HCT116 (cell line): Measurements from ENCODE around the gene HGF. TPM values are rescaled to one million over a fixed set of nuclear protein-coding genes. Genes with fewer than 3 reads are reported as not detected.

Source experiments
- ATAC-seq: fragments of 200-7000 bp; cut with Tn5 transposase; 2 replicates; pipeline ENCODE4 v1.9.1; 2020; ENCODE audit warnings: mild to moderate bottlenecking, moderate library complexity
- BruUV-seq: library from RNA; stranded (reverse); fragments of 400-500 nt; replicated peaks from 2 replicates; lab custom pipeline; 2021; lab: Mats Ljungman, UMichigan
- CTCF ChIA-PET: fragments of 300-600 bp; sonication (Branson Sonifier 250); formaldehyde crosslinking; loops from one replicate; lab custom pipeline; 2021; ENCODE audit warnings: antibody characterized with exemption; lab: Charles Lee
- POLR2A ChIA-PET: fragments of 300-600, 350-600 bp; sonication (Branson Sonifier 250); formaldehyde crosslinking; loops from one replicate; lab custom pipeline; 2021; ENCODE audit warnings: antibody characterized with exemption; lab: Charles Lee
- RAD21 ChIA-PET, 2 experiments: fragments of 300-600 bp; sonication (Branson Sonifier 250); formaldehyde crosslinking; loops; one replicate each; lab custom pipeline; 2023; ENCODE audit warnings: low total read pairs in 2 of 2; ENCODE audit not compliant: uncharacterized antibody in 2 of 2, unreplicated experiment in 2 of 2, low non-redundant PET in 1 of 2; lab: Charles Lee
- DNase-seq: peaks from one replicate; pipeline ENCODE4 v3.0.0-alpha.2; 2010; ENCODE audit warnings: low read depth, low spot score
- H2AFZ ChIP-seq: fragments of 200-600 bp; shearing (Covaris generic), sonication (generic); 2 replicates; pipeline ENCODE4 v1.6.1; 2017; ENCODE audit warnings: low read depth, mixed run types, mixed read lengths, antibody characterized with exemption, low read length; ENCODE audit not compliant: poor library complexity, severe bottlenecking
- H3K27ac ChIP-seq: 2 replicates; pipeline ENCODE4 v1.5.1; 2012; ENCODE audit warnings: low read depth, low read length
- H3K27me3 ChIP-seq: fragments of 200-600 bp; sonication (generic); 2 replicates; pipeline ENCODE4 v1.6.1; 2016; ENCODE audit warnings: mixed run types, low read length, mixed read lengths; ENCODE audit not compliant: insufficient read depth
- H3K36me3 ChIP-seq, 2 experiments: fragments of 200-500 bp in 1 of 2; fragments of 200-600 bp in 1 of 2; sonication (Bioruptor generic) in 1 of 2; sonication (generic) in 1 of 2; 2 replicates each; pipeline versions ENCODE4 v1.5.1 to v1.6.1; 2014 to 2016; ENCODE audit warnings: low read length in 2 of 2, inconsistent platforms in 1 of 2, mixed read lengths in 1 of 2, mixed run types in 1 of 2; ENCODE audit not compliant: insufficient read depth in 2 of 2, control insufficient read depth in 1 of 2
- H3K4me1 ChIP-seq, 2 experiments: fragments of 200-600 bp in 1 of 2; sonication (generic) in 1 of 2; 2 replicates each; pipeline versions ENCODE4 v1.5.1 to v1.6.1; 2012 to 2017; ENCODE audit warnings: low read length in 2 of 2, inconsistent platforms in 1 of 2, mild to moderate bottlenecking in 1 of 2, mixed read lengths in 1 of 2, mixed run types in 1 of 2, moderate library complexity in 1 of 2; ENCODE audit not compliant: insufficient read depth in 2 of 2, control insufficient read depth in 1 of 2
- H3K4me2 ChIP-seq: fragments of 200-600 bp; sonication (generic); 2 replicates; pipeline ENCODE4 v1.6.1; 2017; ENCODE audit warnings: mixed run types, low read length, mixed read lengths
- H3K4me3 ChIP-seq, 2 experiments: fragments of 200-600 bp in 1 of 2; sonication (generic) in 1 of 2; replicated peaks in 1 of 2; 2 replicates each; pipeline ENCODE4 v1.5.1; 2011 to 2016; ENCODE audit warnings: low read length in 2 of 2, control low read depth in 1 of 2, low read depth in 1 of 2, mild to moderate bottlenecking in 1 of 2, mixed read lengths in 1 of 2, mixed run types in 1 of 2
- H3K79me2 ChIP-seq: fragments of 200-600 bp; sonication (generic); 2 replicates; pipeline ENCODE4 v1.6.1; 2017; ENCODE audit warnings: mild to moderate bottlenecking, mixed run types, low read length, moderate library complexity, mixed read lengths; ENCODE audit not compliant: insufficient read depth
- H3K9ac ChIP-seq: fragments of 200-600 bp; sonication (generic); 2 replicates; pipeline ENCODE4 v1.6.1; 2016; ENCODE audit warnings: low read length, mixed read lengths
- H3K9me2 ChIP-seq: fragments of 200-600 bp; sonication (generic), shearing (Covaris generic); 2 replicates; pipeline ENCODE4 v1.6.1; 2017; ENCODE audit warnings: mixed run types, mild to moderate bottlenecking, moderate library complexity; ENCODE audit not compliant: insufficient read depth
- H3K9me3 ChIP-seq, 2 experiments: fragments of 200-500 bp in 1 of 2; fragments of 200-600 bp in 1 of 2; sonication (Bioruptor generic) in 1 of 2; sonication (generic) in 1 of 2; 2 replicates each; pipeline ENCODE4 v1.6.1; 2014 to 2017; ENCODE audit warnings: low read length in 2 of 2, mixed read lengths in 2 of 2, inconsistent platforms in 1 of 2, low read depth in 1 of 2, mild to moderate bottlenecking in 1 of 2, mixed run types in 1 of 2, moderate library complexity in 1 of 2; ENCODE audit not compliant: control insufficient read depth in 1 of 2, insufficient read depth in 1 of 2
- H4K20me1 ChIP-seq: fragments of 200-600 bp; sonication (generic), shearing (Covaris generic); 2 replicates; pipeline ENCODE4 v1.6.1; 2017; ENCODE audit warnings: mixed run types, mild to moderate bottlenecking, moderate library complexity; ENCODE audit not compliant: insufficient read depth
- ATF3 ChIP-seq: IDR thresholded peaks from 2 replicates; pipeline ENCODE4 v1.6.1; 2012
- CBX3 ChIP-seq: IDR thresholded peaks from 2 replicates; pipeline ENCODE4 v1.6.1; 2012; ENCODE audit warnings: low read depth
- CEBPB ChIP-seq: IDR thresholded peaks from 2 replicates; pipeline ENCODE4 v1.6.1; 2012; ENCODE audit warnings: low read depth
- EGR1 ChIP-seq: IDR thresholded peaks from 2 replicates; pipeline ENCODE4 v1.6.1; 2012; ENCODE audit warnings: low read depth
- FOSL1 ChIP-seq: IDR thresholded peaks from 2 replicates; pipeline ENCODE4 v1.6.1; 2012; ENCODE audit warnings: low read depth
- JUND ChIP-seq: IDR thresholded peaks from 2 replicates; pipeline ENCODE4 v1.6.1; 2012
- POLR2AphosphoS5 ChIP-seq: IDR thresholded peaks from 2 replicates; pipeline ENCODE4 v1.6.1; 2011; ENCODE audit warnings: mild to moderate bottlenecking, low read depth, low read length, moderate library complexity
- RAD21 ChIP-seq: IDR thresholded peaks from 2 replicates; pipeline ENCODE4 v1.6.1; 2012; ENCODE audit warnings: low read depth, mild to moderate bottlenecking
- SIN3A ChIP-seq: IDR thresholded peaks from 2 replicates; pipeline ENCODE4 v1.6.1; 2012; ENCODE audit warnings: low read depth
- TCF7L2 ChIP-seq: IDR thresholded peaks from 2 replicates; pipeline ENCODE4 v1.7.0; 2011; ENCODE audit warnings: borderline replicate concordance, inconsistent platforms; ENCODE audit not compliant: insufficient read depth, insufficient read length; ENCODE audit errors: extremely low read depth
- ZBTB33 ChIP-seq: IDR thresholded peaks from 2 replicates; pipeline ENCODE4 v1.6.1; 2011; ENCODE audit warnings: mild to moderate bottlenecking, low read length, moderate library complexity; ENCODE audit not compliant: insufficient replicate concordance; ENCODE audit errors: extremely low read depth
- ZFX ChIP-seq: fragments of 450-650 bp; IDR thresholded peaks from 2 replicates; pipeline ENCODE4 v1.6.1; 2017
- ZNF274 ChIP-seq: fragments of 200-500 bp; sonication (Bioruptor generic); IDR thresholded peaks from 2 replicates; pipeline ENCODE4 v1.6.1; 2014; ENCODE audit warnings: mild to moderate bottlenecking, low read depth, low read length, inconsistent platforms
- intact Hi-C: fragments of 100-400 bp; cut with micrococcal nuclease; formaldehyde crosslinking; loops from 2 replicates; pipeline ENCODE4 v1.10.0; 2022
- total RNA-seq: library from RNA; stranded (reverse); gene quantifications from one replicate; pipeline ENCODE4 v1.2.1, GENCODE V29; 2021; ENCODE audit not compliant: unreplicated experiment
- TF ChIP-seq, protein P1 (sequence below), 3 experiments: fragments of 200-600 bp in 1 of 3; sonication (generic) in 1 of 3; IDR thresholded peaks in 2 of 3; conservative IDR thresholded peaks in 1 of 3; 2 replicates each; pipeline ENCODE4 v1.5.1; 2012 to 2017; ENCODE audit warnings: low read depth in 2 of 3, low read length in 2 of 3, antibody characterized with exemption in 1 of 3, borderline replicate concordance in 1 of 3, control low read depth in 1 of 3, mild to moderate bottlenecking in 1 of 3, mixed read lengths in 1 of 3, mixed run types in 1 of 3, moderate library complexity in 1 of 3; ENCODE audit not compliant: insufficient read depth in 1 of 3
- TF ChIP-seq, protein P2 (sequence below): IDR thresholded peaks from 2 replicates; pipeline ENCODE4 v1.6.1; 2012; ENCODE audit warnings: low read depth

Gene HGF
- total RNA-seq, 1 experiment from 2014 or later = 0.15 TPM

- no peak overlapping the region for H3K4me2 ChIP-seq
- H3K36me3 ChIP-seq = no peaks in the 10 kb centered on the region
- intact Hi-C loops = no loop called here
- H3K27ac ChIP-seq = no peak overlapping the region
- no peak for ATAC-seq
- H3K79me2 ChIP-seq = no peaks in the 10 kb centered on the region
- DNase-seq = no peak
- BruUV-seq = no TSS peak
- H3K9me2 ChIP-seq = no peaks in the 10 kb centered on the region
- no peaks in the 10 kb centered on the region for H3K9me3 ChIP-seq
- no peaks in the 10 kb centered on the region for H3K4me1 ChIP-seq
- ChIA-PET CTCF (no interaction called here), POLR2A (no interaction called here), RAD21 (no interaction called here)
- H4K20me1 ChIP-seq = no peaks in the 10 kb centered on the region
- no peak overlapping the region for H3K9ac ChIP-seq
- TF ChIP-seq ATF3 = no peak
- no peak for TF ChIP-seq EGR1
- no peak for TF ChIP-seq CEBPB
- TF ChIP-seq FOSL1 = no peak
- TF ChIP-seq ZNF274 = no peak
- TF ChIP-seq ZFX = no peak
- no peak for TF ChIP-seq SIN3A
- TF ChIP-seq, protein P1, sequence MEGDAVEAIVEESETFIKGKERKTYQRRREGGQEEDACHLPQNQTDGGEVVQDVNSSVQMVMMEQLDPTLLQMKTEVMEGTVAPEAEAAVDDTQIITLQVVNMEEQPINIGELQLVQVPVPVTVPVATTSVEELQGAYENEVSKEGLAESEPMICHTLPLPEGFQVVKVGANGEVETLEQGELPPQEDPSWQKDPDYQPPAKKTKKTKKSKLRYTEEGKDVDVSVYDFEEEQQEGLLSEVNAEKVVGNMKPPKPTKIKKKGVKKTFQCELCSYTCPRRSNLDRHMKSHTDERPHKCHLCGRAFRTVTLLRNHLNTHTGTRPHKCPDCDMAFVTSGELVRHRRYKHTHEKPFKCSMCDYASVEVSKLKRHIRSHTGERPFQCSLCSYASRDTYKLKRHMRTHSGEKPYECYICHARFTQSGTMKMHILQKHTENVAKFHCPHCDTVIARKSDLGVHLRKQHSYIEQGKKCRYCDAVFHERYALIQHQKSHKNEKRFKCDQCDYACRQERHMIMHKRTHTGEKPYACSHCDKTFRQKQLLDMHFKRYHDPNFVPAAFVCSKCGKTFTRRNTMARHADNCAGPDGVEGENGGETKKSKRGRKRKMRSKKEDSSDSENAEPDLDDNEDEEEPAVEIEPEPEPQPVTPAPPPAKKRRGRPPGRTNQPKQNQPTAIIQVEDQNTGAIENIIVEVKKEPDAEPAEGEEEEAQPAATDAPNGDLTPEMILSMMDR (IDR thresholded peaks at IDR 0.05 in 2 of 3, conservative IDR thresholded peaks at IDR 0.05 in 1 of 3; ENCODE audit: borderline replicate concordance in 1 of 3, insufficient read depth in 1 of 3, low read depth in 2 of 3, low read length in 2 of 3) = no peak
- TF ChIP-seq, protein P2, sequence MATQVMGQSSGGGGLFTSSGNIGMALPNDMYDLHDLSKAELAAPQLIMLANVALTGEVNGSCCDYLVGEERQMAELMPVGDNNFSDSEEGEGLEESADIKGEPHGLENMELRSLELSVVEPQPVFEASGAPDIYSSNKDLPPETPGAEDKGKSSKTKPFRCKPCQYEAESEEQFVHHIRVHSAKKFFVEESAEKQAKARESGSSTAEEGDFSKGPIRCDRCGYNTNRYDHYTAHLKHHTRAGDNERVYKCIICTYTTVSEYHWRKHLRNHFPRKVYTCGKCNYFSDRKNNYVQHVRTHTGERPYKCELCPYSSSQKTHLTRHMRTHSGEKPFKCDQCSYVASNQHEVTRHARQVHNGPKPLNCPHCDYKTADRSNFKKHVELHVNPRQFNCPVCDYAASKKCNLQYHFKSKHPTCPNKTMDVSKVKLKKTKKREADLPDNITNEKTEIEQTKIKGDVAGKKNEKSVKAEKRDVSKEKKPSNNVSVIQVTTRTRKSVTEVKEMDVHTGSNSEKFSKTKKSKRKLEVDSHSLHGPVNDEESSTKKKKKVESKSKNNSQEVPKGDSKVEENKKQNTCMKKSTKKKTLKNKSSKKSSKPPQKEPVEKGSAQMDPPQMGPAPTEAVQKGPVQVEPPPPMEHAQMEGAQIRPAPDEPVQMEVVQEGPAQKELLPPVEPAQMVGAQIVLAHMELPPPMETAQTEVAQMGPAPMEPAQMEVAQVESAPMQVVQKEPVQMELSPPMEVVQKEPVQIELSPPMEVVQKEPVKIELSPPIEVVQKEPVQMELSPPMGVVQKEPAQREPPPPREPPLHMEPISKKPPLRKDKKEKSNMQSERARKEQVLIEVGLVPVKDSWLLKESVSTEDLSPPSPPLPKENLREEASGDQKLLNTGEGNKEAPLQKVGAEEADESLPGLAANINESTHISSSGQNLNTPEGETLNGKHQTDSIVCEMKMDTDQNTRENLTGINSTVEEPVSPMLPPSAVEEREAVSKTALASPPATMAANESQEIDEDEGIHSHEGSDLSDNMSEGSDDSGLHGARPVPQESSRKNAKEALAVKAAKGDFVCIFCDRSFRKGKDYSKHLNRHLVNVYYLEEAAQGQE = no peak
- TF ChIP-seq RAD21 = no peak
- TF ChIP-seq TCF7L2 = no peak
- no peak for TF ChIP-seq JUND
- TF ChIP-seq CBX3 = no peak
- no peak for TF ChIP-seq POLR2AphosphoS5
- no peak for TF ChIP-seq ZBTB33
- TF ChIP-seq, all 23 proteins: peak for 0
- no peaks in the 10 kb centered on the region for H3K27me3 ChIP-seq
- H2AFZ ChIP-seq = no peak overlapping the region
- H3K4me3 ChIP-seq = no peak overlapping the region
These were observed 55.5 kb downstream of the HGF start for GRCh38 chr7:81714306-81714705.
